Measurements from ENCODE around the gene B4GALT2.

The B4GALT2 gene

GRCh38 chr1:43952731-43953346, 26.2 kb upstream of the B4GALT2 start:
- FAIRE-seq (no peak), DNase-seq (ENCODE audit: insufficient read length, low spot score) (no peak)
- TF ChIP-seq POLR2A (IDR thresholded peaks at IDR 0.05; ENCODE audit: low read depth, low read length) = no peak

DNA sequence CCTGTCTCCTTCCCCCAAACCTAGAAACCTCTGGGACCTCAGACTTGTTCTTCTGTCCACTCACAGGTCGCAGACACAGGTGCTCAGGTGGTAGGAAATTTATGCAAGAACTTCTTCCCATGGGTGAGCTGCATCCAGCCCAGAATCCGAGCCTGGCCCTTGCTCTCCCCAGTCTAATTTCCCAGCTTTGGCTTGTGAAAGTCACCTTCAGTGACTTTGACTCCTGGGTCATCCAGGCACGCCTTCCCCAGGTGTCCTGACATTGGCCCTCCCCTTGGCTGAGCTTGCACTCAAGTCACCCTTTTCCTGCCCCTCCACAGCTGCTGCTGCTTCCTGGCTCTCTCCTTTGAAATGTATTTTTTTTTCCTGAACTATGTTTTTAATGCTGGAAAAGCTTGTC, 25.6 kb upstream of the B4GALT2 start:
- no peak for DNase-seq (ENCODE audit: insufficient read length, low spot score)
- no peak for TF ChIP-seq POLR2A (IDR thresholded peaks at IDR 0.05; ENCODE audit: low read depth, low read length)
- FAIRE-seq = no peak

GRCh38 chr1:43954036-43954435, 25.0 kb upstream of the B4GALT2 start:
- DNase-seq (ENCODE audit: insufficient read length, low spot score) = no peak
- no peak for TF ChIP-seq POLR2A (IDR thresholded peaks at IDR 0.05; ENCODE audit: low read depth, low read length)
- no peak for FAIRE-seq

DNA sequence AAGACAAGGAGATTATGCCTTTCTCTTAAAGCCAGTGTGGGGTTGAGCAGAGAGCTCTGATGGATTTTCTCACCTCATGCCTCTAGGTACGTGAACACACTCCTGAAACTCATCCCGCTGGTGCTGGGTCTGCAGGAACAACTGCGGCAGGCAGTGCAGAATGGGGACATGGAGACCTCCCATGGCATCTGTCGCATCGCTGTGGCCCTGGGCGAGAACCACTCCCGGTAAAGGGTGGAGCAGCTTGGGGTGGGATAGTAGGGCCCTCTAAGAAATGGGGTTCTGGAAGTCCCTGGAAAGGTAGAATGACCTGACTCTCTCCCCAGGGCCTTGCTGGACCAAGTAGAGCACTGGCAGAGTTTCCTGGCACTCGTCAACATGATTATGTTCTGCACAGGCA, 22.8 kb upstream of the B4GALT2 start:
- TF ChIP-seq POLR2A (IDR thresholded peaks at IDR 0.05; ENCODE audit: low read depth, low read length) = no peak
- no peak for DNase-seq (ENCODE audit: insufficient read length, low spot score)
- FAIRE-seq = no peak

DNA sequence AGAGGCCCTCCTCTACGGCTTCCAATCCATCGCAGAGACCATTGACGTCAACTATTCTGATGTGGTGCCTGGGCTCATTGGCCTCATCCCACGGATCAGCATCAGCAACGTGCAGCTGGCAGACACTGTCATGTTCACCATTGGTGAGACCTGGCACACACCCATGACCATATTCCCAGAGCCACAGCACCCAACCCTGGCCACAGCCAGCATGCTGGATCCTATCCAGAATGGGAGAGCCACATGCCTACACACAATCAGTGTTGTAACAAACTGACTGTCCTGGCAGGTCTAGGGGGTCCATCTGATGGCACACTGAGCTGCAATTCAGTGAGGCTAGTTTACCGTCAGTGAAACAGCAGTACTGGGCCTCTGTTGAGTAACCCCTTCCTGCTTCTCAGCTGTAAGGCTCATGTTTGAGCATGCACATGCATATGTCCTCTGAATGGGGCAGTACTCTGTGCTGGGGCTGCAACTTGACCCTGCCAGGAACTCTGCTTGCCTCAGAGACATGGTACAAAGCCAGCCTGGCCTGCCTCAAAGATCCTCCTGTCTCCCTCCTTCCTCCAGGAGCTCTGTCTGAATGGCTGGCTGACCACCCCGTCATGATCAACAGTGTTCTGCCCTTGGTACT, 21.5 kb upstream of the B4GALT2 start:
- FAIRE-seq (no peak), DNase-seq (ENCODE audit: insufficient read length, low spot score) (no peak)
- TF ChIP-seq POLR2A (IDR thresholded peaks at IDR 0.05; ENCODE audit: low read depth, low read length) = no peak

- TF ChIP-seq POLR2A (IDR thresholded peaks at IDR 0.05; ENCODE audit: low read depth, low read length) = no peak
- DNase-seq (ENCODE audit: insufficient read length, low spot score) (no peak), FAIRE-seq (no peak)
Measured at GRCh38 chr1:43958351-43959255, 20.4 kb upstream of the B4GALT2 start.

GRCh38 chr1:43960798-43961197, 18.2 kb upstream of the B4GALT2 start:
- TF ChIP-seq POLR2A (IDR thresholded peaks at IDR 0.05; ENCODE audit: low read depth, low read length) = no peak
- FAIRE-seq (no peak), DNase-seq (ENCODE audit: insufficient read length, low spot score) (no peak)

DNA sequence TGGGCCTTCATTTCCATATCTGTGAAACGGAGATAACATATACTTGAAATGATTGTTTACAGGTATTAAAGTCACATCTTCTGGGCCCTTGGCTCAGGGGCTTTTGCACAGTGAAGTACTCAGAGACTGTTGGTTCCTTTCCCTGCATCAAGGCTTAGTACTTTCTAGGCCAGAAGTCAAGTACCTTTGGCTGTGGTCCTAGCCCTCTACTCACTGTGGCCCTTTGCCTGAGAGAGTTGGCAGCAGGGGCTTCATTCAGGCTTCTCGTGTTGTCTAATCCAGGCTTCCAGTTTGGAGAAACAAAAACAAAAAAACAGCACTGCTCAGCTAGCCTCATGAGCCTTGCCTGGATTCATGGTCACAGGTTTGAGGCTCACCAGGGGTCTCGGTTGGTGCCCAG, 17.3 kb upstream of the B4GALT2 start:
- DNase-seq (ENCODE audit: insufficient read length, low spot score) = no peak
- no peak for FAIRE-seq
- TF ChIP-seq POLR2A (IDR thresholded peaks at IDR 0.05; ENCODE audit: low read depth, low read length) = no peak

- no peak for FAIRE-seq
- DNase-seq (ENCODE audit: insufficient read length, low spot score) = no peak
- no peak for TF ChIP-seq POLR2A (IDR thresholded peaks at IDR 0.05; ENCODE audit: low read depth, low read length)
Measured at GRCh38 chr1:43962324-43962723, 16.7 kb upstream of the B4GALT2 start.

DNA sequence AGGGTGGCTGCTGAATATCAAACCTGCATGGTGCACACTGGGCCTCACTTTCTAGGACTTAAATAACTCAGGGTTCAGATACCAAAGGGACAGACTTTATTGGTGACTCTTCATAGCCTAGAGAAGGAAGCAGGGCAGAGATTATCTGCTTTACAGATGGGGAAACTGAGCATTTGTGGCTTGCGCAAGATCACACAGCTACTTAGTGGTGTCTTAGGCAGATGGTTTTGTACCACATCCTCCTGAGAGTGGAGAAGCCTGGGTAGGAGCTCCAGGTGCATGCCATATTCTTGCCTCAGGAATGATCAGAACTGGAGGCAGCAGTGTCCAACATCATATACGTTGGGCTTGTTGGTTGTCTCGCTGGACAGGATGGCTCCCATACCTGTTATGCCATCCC, 16.0 kb upstream of the B4GALT2 start:
- FAIRE-seq (no peak), DNase-seq (ENCODE audit: insufficient read length, low spot score) (no peak)
- no peak for TF ChIP-seq POLR2A (IDR thresholded peaks at IDR 0.05; ENCODE audit: low read depth, low read length)

GRCh38 chr1:43963890-43964289, 15.1 kb upstream of the B4GALT2 start:
- FAIRE-seq (no peak), DNase-seq (ENCODE audit: insufficient read length, low spot score) (no peak)
- no peak for TF ChIP-seq POLR2A (IDR thresholded peaks at IDR 0.05; ENCODE audit: low read depth, low read length)

GRCh38 chr1:43965316-43965715, 13.7 kb upstream of the B4GALT2 start:
- FAIRE-seq (no peak), DNase-seq (ENCODE audit: insufficient read length, low spot score) (no peak)
- no peak for TF ChIP-seq POLR2A (IDR thresholded peaks at IDR 0.05; ENCODE audit: low read depth, low read length)

GRCh38 chr1:43968348-43968948, 10.6 kb upstream of the B4GALT2 start:
- no peak for DNase-seq (ENCODE audit: insufficient read length, low spot score)
- no peak for TF ChIP-seq POLR2A (IDR thresholded peaks at IDR 0.05; ENCODE audit: low read depth, low read length)
- no peak for FAIRE-seq

- FAIRE-seq = no peak
- DNase-seq (ENCODE audit: insufficient read length, low spot score) = no peak
- no peak for TF ChIP-seq POLR2A (IDR thresholded peaks at IDR 0.05; ENCODE audit: low read depth, low read length)
Measured at GRCh38 chr1:43969416-43969745, 9.6 kb upstream of the B4GALT2 start.

Measured in H54 (cell line).